ENCODE results near the gene PLET1. TPM values are rescaled to one million over a fixed set of nuclear protein-coding genes. Genes with fewer than 3 reads are reported as not detected.

PLET1 gene
- total RNA-seq, 1 donor from 2014 or later = not detected

DNA sequence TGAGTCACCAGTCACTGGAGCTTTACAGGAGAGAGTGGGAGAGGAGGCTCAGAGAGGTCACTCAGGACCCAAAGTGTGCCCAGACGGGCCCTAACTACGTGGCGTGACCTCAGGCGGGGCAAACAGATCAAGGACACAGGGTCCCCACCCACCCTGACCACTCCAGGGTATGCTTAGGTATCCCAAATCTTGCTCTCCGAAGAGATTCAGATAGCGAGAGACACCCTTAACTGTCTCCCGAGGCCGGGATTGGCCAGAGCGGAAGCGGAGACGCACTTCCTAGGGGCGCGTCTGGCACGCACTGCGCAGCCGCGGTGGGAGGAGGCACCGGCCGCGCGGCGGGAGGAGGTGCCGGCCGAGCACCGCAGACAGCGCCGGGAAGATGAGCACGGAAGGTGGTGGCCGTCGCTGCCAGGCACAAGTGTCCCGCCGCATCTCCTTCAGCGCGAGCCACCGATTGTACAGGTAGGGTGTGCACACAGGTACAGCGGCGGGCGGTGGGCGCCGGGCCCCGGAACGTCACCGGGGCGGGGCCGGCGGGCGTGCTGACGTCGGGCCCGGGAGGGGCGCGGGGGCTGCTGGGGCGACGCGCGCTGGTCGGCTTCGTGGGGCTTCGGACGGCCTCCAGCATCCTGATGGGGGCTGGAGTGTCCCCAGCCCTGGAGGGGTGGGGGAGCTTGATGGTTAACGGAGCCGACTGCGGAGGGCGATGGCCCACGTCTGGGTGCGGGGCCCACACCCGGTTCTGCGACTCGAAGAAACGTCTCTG, 34.4 kb downstream of the PLET1 start, which contains the start of gene PTS:
TSS of gene PTS (plus strand) at position 367 of the 769 bp plus-strand sequence. CDS start at position 383, 16 bp downstream.
- Histone ChIP-seq H3K4me3 (ENCODE audit: insufficient read depth, low read depth, low read length) (peak within 1 kb of the TSS; percentile 90), H3K9me3 (ENCODE audit: insufficient read depth, low read depth, low read length) (no peaks in the 10 kb centered on the region), H4K20me1 (ENCODE audit: insufficient read depth, low read length) (peaks cover 11% of the 10 kb centered on the region), H3K27me3 (ENCODE audit: insufficient read depth, low read length) (no peaks in the 10 kb centered on the region), H2AFZ (ENCODE audit: low read depth, low read length) (peak within 1 kb of the TSS; percentile 96), H3K27ac (ENCODE audit: low read depth, low read length) (peak within 1 kb of the TSS; percentile 97), H3K9ac (ENCODE audit: low read length) (peak within 1 kb of the TSS; percentile 97), H3K36me3 (ENCODE audit: insufficient read depth, low read length) (peaks cover 21% of the 10 kb centered on the region), H3K79me2 (ENCODE audit: insufficient read depth, low read length) (peaks cover 37% of the 10 kb centered on the region), H3K4me1 (ENCODE audit: insufficient read depth, low read length) (peaks cover 21% of the 10 kb centered on the region), H3K4me2 (ENCODE audit: low read length) (peak within 1 kb of the TSS; percentile 99)
- TF ChIP-seq EZH2 (IDR thresholded peaks at IDR 0.05; ENCODE audit: insufficient read depth, low read length) = no peak
- TF ChIP-seq, protein P1, sequence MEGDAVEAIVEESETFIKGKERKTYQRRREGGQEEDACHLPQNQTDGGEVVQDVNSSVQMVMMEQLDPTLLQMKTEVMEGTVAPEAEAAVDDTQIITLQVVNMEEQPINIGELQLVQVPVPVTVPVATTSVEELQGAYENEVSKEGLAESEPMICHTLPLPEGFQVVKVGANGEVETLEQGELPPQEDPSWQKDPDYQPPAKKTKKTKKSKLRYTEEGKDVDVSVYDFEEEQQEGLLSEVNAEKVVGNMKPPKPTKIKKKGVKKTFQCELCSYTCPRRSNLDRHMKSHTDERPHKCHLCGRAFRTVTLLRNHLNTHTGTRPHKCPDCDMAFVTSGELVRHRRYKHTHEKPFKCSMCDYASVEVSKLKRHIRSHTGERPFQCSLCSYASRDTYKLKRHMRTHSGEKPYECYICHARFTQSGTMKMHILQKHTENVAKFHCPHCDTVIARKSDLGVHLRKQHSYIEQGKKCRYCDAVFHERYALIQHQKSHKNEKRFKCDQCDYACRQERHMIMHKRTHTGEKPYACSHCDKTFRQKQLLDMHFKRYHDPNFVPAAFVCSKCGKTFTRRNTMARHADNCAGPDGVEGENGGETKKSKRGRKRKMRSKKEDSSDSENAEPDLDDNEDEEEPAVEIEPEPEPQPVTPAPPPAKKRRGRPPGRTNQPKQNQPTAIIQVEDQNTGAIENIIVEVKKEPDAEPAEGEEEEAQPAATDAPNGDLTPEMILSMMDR (IDR thresholded peaks at IDR 0.05; ENCODE audit: insufficient read depth, low read depth, low read length) = no peak
- no peaks in the 10 kb centered on the region for H3K27me3 Mint-ChIP-seq (ENCODE audit: low read depth, unreplicated experiment)
- no peaks in the 10 kb centered on the region for H3K9me3 Mint-ChIP-seq (ENCODE audit: unreplicated experiment)
- H3K4me1 Mint-ChIP-seq (ENCODE audit: low read depth, unreplicated experiment) = peaks cover 17% of the 10 kb centered on the region
- peak; percentile 77 for DNase-seq (ENCODE audit: low read depth)
- H3K27ac Mint-ChIP-seq (ENCODE audit: unreplicated experiment) = peak within 1 kb of the TSS; percentile 97
- H3K36me3 Mint-ChIP-seq (ENCODE audit: low read depth, unreplicated experiment) = peaks cover 3% of the 10 kb centered on the region
- H3K4me3 Mint-ChIP-seq (ENCODE audit: unreplicated experiment) = peak within 1 kb of the TSS; percentile 90
- no peak for FAIRE-seq

DNA sequence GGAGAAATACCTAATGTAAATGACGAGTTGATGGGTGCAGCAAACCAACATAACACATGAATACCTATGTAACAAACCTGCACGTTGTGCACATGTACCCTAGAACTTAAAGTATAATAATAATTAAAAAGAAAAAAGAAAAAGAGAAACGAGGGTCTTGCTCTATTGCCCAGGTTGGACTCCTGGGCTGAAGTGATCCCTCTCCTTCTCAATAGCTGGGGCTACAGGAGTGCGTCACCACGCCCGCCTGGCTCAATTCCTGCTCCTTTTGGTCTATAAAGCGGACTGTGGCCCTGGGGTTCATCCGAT, 35.0 kb downstream of the PLET1 start:
- Histone ChIP-seq H3K79me2 (ENCODE audit: insufficient read depth, low read length) (peaks cover 31% of the 10 kb centered on the region), H3K27ac (ENCODE audit: low read depth, low read length) (peak overlapping the region; percentile 97), H4K20me1 (ENCODE audit: insufficient read depth, low read length) (peaks cover 6% of the 10 kb centered on the region), H2AFZ (ENCODE audit: low read depth, low read length) (peak overlapping the region; percentile 96), H3K4me2 (ENCODE audit: low read length) (peak overlapping the region; percentile 99), H3K27me3 (ENCODE audit: insufficient read depth, low read length) (no peaks in the 10 kb centered on the region), H3K4me1 (ENCODE audit: insufficient read depth, low read length) (peaks cover 21% of the 10 kb centered on the region), H3K9me3 (ENCODE audit: insufficient read depth, low read depth, low read length) (no peaks in the 10 kb centered on the region), H3K9ac (ENCODE audit: low read length) (peak overlapping the region; percentile 97), H3K4me3 (ENCODE audit: insufficient read depth, low read depth, low read length) (peak overlapping the region; percentile 90), H3K36me3 (ENCODE audit: insufficient read depth, low read length) (peaks cover 16% of the 10 kb centered on the region)
- H3K4me1 Mint-ChIP-seq (ENCODE audit: low read depth, unreplicated experiment) = peaks cover 15% of the 10 kb centered on the region
- no peaks in the 10 kb centered on the region for H3K27me3 Mint-ChIP-seq (ENCODE audit: low read depth, unreplicated experiment)
- TF ChIP-seq, protein P1 (IDR thresholded peaks at IDR 0.05; ENCODE audit: insufficient read depth, low read depth, low read length) = no peak
- no peak for TF ChIP-seq EZH2 (IDR thresholded peaks at IDR 0.05; ENCODE audit: insufficient read depth, low read length)
- peak overlapping the region; percentile 90 for H3K4me3 Mint-ChIP-seq (ENCODE audit: unreplicated experiment)
- no peaks in the 10 kb centered on the region for H3K9me3 Mint-ChIP-seq (ENCODE audit: unreplicated experiment)
- H3K27ac Mint-ChIP-seq (ENCODE audit: unreplicated experiment) = peak overlapping the region; percentile 97
- DNase-seq (ENCODE audit: low read depth) = peak; percentile 65
- no peak for FAIRE-seq
- H3K36me3 Mint-ChIP-seq (ENCODE audit: low read depth, unreplicated experiment) = peaks cover 3% of the 10 kb centered on the region
